PC-3 (cell line): ENCODE data around the gene AGRN.

Source experiments
- CTCF ChIP-seq: fragments of 300-600 bp; sonication (generic); conservative IDR thresholded peaks from 2 replicates; pipeline ENCODE4 v1.5.1; 2017; ENCODE audit warnings: antibody characterized with exemption, low read depth, mild to moderate bottlenecking, low read length
- EZH2 ChIP-seq: fragments of 300-600 bp; sonication (generic); IDR thresholded peaks from one replicate; pipeline ENCODE4 v1.6.1; 2017; ENCODE audit warnings: antibody characterized with exemption, mild to moderate bottlenecking, low read length; ENCODE audit not compliant: unreplicated experiment
- EZH2phosphoT487 ChIP-seq: fragments of 300-600 bp; sonication (generic); IDR thresholded peaks from 2 replicates; pipeline ENCODE4 v1.6.1; 2018; ENCODE audit warnings: mild to moderate bottlenecking, antibody characterized with exemption, low read length, borderline replicate concordance

GRCh38 chr1:1061682-1062345 is 41.9 kb downstream of the AGRN start:
- TF ChIP-seq CTCF (no peak), EZH2 (no peak), EZH2phosphoT487 (no peak)
